ENCODE results near the gene CDHR1.
"Not testable (repeated sequence)": the region's sequence is repeated elsewhere in the genome, so short reads cannot be mapped to it uniquely, and the experiment has no call there.

CDHR1 gene

DNA sequence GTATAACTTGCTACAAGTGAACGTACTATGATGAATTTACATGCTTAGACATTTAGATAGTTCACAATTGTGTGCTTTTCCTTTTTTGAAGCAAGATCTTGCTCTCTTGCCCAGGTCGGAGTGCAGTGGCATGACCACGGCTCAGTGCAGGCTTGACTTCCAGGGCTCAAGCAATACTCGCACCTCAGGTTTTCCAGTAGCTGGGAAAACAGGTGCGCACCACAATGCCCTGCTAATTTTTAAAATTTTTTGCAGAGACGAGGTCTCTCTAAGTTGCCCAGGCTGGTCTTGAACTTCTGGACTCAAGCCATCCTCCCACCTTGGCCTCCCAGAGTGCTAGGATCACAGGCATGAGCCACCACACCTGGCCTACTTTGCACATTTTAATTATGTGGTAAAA is 18.9 kb upstream of the CDHR1 start:
- DNase-seq (ENCODE audit: low read depth in 2 of 2), result no peak

DNA sequence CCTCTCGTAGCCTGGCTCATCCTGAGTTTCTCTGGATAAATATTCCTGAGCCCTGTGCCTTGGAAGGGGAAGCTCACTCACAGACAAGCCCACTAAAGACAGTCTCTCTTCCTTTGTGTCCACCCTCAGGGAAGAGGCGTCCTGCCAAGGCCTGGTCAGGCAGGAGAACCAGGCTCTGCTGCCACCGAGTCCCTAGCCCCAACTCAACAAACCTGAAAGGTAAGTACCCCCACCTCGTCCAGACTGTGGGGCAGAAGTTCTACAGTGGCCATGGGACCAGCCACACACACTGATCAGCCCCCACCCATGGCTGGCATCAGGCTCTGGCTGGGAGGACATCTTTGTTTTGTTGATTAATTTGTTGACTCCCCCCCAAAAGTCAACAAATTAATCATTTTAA is 18.0 kb upstream of the CDHR1 start:
- no peak for DNase-seq (ENCODE audit: low read depth in 2 of 2)

DNA sequence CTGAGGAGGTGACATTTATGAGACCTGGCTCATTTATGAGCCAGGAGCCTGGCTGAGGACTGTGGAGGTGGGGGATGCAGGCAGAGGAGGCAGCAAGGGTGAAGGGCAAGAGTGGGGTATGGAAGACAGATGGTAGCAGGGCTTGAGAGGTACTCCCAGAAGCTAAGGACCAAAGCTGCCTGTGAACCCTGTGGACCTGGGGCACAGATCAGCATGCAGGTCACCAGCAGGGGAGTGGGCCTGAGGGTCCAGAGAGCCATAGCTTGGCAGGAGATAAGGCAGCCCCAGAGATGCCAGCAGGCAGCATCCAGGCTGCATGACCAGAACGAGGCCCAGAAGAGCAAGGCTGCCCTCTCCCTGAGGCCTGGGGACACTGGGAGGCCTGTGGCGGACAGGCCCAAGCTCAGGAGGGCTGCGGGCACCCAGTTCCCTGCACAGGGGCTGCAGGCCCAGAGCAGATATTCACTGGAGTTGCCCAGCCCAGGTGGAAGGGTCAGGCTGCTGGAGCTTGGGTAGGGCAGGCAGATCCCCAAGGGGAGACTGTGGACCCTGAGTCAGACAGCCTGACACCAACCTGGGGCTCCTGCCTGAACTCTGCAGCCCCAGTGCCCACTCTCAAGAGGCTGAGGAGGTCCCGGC is 17.4 kb upstream of the CDHR1 start:
- no peak for DNase-seq (ENCODE audit: low read depth in 2 of 2)

DNA sequence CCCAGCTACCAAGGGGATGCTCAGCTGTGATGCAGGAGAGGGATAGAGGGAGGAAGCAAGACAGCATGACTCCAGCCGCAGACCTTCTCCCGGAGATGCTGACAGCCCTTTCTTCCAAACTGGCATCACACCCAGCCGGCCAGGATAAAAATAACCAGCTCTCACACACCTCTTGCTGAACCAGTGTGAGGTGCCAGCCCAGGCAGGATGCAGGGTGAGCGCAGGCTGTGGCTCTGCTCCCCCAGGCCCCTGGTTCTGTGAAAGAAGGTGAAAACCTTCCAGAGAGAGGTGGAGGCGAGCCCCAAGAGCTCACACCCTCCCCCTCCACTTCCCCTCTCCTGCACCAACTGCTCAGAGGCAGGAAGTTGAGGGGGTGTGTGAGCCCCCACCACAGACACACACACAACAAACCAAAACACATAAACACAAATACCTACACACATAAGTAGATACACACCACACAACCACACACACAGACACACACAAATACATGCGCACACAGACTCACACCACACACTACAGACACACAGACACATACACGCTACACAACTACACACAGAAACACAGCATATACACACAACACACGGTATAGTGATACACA is 16.7 kb upstream of the CDHR1 start:
- DNase-seq (ENCODE audit: low read depth in 2 of 2), result peak in 1 of 2 donors; percentile 27

DNA sequence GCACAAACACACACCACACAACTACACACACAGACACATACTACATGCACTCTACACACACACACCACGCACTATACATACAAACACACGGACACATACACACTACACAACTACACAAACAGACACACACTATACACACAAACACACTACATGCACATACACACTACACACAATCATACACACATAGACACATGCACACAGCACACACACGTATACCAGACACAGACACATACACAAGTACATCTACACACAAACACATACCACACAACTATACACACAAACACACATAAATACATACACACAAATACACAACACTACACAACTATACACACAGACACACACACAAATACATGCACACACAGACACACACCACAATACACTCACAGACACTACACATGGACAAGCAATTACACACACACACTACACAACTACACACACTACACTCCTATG is 16.2 kb upstream of the CDHR1 start:
- no peak for DNase-seq (ENCODE audit: low read depth in 2 of 2)

DNA sequence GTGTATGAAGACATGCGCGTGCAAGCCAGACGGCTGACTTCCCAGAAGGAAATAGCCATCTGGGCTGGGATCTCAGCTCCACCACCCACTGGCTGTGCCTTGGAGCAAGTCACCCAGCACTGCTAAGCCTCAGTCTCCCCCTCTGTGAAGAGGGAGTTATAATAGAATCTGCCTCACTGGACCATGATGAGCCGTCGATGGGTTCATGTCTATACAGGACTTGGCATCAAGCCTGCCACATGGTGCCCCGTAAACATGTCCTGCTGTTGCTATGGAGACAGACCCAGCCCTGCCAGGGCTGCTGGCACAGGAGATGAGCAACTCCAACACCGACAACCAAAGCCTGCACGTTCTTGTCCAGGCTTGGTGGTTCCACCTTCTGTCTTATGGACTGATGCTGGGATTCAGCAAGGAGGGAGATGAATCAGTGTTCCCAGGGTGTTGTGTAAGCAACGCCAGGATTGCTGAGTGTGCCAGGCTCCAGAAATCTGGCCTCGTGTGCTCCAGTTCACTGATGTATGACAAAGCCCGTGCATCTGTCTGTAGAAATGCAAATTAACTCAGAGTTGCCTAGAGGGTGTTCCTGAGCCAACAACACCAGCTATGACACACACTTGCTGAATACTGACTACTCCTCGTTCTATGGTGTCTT is 15.2 kb upstream of the CDHR1 start:
- no peak for DNase-seq (ENCODE audit: low read depth in 2 of 2)

DNA sequence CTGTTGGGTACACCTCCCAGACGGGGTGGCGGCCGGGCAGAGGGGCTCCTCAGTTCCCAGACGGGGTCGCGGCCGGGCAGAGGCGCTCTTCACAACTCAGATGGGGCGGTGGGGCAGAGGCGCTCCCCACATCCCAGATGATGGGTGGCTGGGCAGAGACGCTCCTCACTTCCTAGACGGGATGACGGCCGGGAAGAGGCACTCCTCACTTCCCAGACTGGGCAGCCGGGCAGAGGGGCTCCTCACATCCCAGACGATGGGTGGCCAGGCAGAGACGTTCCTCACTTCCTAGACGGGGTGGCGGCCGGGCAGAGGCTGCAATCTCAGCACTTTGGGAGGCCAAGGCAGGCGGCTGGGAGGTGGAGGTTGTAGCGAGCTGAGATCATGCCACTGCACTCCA is 14.0 kb upstream of the CDHR1 start:
- not testable (repeated sequence) for DNase-seq (ENCODE audit: low read depth in 2 of 2)

DNA sequence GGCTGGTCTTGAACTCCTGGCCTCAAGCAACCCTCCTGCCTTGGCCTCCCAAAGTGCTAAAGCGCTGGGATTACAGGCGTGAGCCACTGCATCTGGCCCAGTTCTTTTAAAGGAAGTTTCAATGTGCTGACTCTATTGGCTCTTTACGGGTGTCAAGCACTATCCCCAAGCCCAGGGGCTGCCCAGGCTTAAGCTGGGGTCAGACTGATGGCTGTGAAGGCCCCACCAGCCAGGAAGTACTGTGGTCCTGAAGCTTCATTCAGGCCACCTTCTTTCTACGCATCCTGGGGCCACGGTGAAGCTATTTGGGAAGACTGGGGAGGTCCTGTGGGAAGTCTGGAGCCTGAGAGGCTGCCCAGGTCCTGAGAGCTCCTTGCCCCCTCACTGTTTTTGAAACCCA is 12.7 kb upstream of the CDHR1 start:
- DNase-seq (ENCODE audit: low read depth in 2 of 2), result no peak

DNA sequence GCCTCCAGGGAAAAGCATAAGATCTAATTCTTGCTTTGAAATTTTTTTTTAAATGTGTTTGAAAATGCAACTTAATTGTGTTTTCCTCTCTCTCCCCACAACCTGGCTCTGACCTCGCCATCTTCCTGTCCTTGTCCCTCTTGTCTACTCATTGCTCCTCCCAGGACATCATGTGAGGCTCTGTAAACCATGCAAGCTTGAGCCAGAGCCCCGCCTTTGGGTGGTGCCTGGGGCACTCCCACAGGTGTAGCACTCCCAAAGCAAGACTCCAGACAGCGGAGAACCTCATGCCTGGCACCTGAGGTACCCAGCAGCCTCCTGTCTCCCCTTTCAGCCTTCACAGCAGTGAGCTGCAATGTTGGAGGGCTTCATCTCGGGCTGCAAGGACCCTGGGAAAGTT is 9.8 kb upstream of the CDHR1 start:
- DNase-seq (ENCODE audit: low read depth in 2 of 2), result no peak

DNA sequence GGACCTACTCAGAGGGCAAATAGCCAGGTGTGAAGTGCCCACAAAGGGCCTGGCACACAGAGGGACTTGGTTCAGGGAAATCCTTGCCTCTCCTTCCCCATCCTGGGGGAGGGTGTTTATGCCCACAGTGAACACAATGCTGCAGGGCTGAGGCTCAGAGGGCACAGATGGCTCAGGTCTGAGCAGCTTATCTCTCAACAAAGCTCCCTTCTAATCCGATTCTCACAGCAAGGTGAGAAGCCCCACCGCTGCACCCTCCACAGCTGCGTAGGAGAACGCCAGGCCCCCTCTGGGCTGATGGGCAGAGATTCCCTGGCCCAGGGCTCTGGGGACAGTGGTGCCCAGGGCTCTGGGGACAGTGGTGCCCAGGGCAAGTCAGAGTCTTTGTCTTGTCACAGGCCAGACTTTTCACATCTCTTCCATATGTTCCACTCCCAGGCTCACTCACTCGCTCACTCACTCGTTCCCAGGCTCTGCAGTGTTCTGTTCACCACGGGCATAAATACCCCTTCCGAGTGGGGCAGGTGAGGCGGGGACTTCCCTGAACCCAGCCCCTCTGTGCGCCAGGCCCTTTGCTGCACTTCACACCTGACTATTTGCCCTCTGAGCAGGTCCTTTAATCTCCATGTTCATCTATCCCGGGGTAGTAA is 8.7 kb upstream of the CDHR1 start:
- no peak for DNase-seq (ENCODE audit: low read depth in 2 of 2)

DNA sequence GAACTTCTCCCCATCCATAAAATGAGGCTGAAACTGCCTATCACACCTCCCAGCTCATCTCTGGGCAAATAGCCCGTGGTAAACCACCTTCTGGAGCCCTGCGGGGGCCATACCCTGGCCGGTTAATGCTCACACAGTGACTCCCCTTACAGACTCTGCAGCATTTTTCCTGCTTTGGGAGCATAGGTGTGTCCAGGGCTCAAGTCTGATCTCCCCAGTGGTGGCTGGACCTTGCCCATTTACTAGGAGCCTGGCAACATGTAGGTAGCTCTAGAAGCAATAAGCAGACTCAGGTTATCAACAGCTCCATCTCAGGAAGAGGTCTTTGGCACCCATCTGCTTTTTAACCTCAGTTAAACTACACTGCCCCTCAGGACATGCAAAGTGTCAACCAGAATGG is 5.5 kb upstream of the CDHR1 start:
- no peak for DNase-seq (ENCODE audit: low read depth in 2 of 2)

DNA sequence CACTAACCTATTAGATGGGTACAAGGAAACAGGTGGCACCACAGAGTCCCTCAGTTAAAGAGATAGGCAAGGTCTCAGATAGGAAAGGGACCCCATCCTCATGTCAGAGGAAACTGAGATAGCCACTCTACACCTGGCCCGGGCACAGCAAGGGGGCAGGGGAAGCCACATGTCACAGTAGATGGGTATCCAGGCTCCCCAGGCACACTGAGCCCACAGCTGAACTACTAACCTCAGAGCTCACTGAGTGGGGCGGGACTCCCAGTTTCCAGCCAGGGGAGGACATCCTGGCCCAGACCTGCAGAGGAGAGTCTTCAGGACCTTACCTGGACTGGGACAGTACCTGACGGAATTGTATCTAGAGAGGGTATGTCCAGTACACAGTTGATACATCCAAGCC is 3.7 kb upstream of the CDHR1 start:
- DNase-seq (ENCODE audit: low read depth in 2 of 2), result no peak

DNA sequence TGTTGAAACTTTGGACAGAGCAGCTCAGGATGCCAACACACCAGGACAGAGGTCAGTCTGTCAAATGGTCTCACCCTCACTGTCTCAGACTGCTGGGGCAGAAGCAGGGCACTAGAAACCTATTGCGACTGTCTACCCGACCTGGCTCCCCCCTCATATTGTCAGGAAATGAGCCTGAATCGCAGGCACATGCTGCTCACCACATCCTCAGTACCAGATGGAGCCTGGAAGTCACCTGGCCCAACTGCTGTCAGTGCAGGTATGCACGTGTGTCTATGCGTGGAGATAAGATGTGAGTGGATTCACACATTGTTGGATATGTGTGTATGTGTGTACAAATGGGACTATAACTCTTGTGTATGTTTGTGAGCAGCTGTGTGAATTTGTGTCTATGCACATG is 3.2 kb upstream of the CDHR1 start:
- no peak for DNase-seq (ENCODE audit: low read depth in 2 of 2)

DNA sequence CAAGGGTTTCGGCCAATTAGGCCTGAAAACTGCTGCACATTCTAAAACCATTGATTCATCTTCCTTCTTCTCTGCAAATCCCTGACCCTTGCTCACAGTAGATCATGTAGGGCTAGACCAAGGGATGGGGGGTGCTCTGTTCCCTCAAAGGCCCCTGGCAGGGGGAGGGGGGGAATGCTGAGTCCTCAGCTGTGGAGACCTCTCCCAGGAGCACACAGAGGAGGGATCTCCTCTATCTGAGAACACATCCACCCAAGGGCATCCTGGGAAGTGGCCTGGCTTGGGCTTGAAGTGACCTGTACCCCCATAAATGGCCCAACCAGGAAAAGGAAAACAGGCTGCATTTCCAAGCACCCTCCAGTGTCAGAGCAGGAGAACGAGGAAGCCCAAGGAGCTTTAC is 1.0 kb upstream of the CDHR1 start:
- no peak for DNase-seq (ENCODE audit: low read depth in 2 of 2)

DNA sequence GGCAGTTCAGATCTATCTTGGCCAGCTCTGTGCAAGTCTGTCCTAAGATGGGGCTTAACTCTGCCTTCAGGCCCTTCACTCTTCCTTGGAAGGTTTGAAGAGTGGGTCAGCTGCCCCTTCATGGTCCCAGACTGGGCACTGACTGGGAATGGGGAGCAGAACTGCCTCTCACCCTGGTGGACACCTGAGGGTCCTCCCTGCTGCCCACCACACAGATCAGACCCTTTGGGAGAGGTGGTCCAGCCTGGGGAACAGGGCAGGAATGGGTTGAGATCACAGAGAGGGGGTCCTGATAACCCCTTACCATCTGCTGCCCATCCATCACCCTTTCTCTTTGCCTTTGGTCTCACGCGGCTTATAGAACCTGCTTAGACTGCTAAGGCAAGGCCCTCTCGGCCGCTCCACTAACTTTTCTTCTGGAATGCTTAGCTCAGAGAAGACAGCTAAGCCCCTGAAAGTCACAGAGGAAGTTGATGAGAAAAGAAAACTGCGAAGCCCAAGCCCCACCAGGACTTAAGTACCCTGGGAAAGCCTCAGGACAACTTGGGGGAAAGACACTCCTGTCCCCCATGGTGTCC is 402 bp upstream of the CDHR1 start:
- DNase-seq (ENCODE audit: low read depth in 2 of 2), result no peak

DNA sequence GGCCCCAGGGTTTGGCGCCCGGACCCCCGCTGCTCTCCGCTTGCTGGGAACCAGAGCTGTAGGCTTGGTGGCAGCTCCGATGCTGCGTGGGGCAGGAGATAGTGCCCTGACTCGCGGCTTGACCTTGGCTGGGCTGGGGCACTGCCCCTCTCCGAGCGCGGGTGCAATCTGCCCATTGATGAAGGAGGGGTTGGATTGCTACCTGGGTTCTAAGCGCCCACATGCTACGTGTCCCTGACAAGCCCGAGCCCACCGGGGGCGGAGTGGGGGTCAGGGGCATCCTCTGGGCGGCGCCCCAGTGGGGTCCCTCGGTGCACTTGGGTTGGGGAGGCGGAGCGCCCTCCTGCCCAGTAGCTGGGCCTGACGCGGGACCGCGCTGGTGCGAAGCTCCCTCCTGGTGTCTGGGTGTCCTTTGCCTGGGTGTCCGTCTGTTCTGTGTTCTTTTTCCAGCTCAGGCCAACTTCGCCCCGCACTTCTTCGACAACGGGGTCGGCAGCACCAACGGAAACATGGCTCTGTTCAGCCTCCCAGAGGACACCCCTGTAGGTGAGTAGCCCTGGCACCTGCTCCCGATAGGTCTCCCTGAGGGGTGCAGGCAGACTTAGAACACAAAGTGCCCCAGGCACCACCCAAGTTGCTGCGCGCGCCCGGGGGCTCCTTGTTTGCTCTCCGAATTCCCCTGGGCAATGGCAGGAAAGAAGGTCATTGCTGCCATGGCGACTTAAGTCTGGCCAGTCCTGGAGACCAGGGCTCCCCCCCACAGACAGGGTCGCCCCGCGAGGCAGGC is 900 bp downstream of the CDHR1 start:
- no peak for DNase-seq (ENCODE audit: low read depth in 2 of 2)

DNA sequence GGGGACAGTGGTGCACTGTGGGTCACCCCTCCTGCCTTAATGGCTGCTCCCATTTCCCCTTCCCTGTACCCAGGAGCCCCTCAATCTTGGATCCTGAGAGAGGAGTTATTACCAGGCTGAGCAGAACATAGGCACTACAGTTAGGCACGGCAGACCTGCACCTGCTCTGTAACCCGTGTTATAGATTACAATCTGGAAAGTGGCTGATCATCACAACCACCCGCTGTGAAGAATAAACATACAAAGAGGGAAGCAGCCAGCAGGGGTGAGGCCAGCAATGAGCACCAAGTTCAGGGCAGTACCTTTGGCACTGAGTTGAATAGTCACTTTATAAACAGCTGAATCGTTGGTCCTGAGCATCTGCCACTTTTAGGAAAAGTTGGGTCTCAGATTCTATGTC is 1.7 kb downstream of the CDHR1 start:
- DNase-seq (ENCODE audit: low read depth in 2 of 2), result no peak

DNA sequence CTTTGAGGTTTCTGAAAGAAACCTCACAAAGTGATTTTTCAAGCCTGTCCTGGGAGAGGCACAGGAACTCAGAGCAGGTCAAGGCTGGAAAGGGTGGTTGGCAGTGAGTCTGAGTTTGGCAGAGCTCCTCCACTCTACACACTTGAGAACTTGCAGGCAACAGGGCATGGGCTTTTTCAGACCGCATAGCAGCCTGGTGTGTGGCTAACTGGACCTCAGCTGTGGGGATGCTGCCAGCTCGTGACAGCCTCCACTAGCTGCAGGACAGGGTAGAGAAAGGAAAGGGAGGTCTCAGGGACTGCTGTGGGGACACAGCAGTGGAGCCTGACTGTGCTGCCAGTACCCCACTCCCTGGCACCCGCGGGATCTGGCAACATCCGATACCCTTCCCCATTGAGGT is 2.6 kb downstream of the CDHR1 start:
- no peak for DNase-seq (ENCODE audit: low read depth in 2 of 2)

DNA sequence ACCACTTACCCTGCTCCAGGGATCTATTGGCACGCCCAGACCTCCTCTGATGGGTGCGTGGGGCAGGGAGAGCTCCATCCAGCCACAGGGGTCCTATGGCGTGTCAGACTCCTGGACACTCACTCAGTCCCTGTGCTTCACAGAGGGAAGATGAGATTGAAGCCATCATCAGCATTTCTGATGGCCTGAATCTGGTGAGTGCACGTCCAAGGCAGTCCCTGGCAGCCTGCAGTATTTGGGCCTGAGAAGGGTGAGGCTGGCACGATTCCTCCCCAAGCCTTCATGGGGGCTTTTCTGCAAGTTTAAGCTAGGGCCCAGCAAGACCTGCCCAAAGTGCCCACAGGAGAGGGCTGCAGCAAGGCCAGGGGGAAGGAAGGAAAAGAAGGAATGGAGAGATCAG is 3.3 kb downstream of the CDHR1 start:
- no peak for DNase-seq (ENCODE audit: low read depth in 2 of 2)

DNA sequence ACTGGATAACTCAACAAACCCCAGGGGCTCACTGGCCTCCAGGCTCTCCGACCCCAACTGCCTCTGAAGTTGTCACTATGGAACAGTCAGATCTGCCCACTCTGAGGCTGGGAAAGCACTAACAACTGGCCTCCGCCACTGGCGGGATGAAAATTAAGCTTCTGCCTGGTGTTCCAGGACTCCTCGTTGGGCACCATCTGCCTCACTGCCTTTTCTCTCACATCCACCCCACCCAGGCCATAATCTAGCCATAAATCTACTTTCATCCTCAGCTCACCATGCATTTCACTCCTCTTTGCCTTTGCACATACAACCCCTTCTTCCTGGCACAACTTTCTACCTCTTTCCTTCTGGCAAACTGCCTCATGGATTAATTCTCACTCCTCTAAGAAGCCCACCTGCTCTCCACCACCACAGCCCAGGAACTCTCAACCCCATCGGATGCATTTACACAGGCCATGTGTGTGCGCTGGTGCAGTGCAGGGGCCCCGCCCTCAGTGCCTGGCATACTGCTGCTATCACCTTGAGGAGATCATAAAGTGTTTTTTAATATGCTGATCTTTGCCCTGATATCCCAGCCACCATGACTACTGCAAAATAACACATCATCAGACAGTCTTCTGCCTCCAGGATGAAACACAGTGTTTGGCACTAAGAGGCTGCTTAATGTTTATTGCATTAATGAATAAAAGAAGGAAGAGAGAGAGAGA is 4.0 kb downstream of the CDHR1 start:
- DNase-seq (ENCODE audit: low read depth in 2 of 2), result no peak

DNA sequence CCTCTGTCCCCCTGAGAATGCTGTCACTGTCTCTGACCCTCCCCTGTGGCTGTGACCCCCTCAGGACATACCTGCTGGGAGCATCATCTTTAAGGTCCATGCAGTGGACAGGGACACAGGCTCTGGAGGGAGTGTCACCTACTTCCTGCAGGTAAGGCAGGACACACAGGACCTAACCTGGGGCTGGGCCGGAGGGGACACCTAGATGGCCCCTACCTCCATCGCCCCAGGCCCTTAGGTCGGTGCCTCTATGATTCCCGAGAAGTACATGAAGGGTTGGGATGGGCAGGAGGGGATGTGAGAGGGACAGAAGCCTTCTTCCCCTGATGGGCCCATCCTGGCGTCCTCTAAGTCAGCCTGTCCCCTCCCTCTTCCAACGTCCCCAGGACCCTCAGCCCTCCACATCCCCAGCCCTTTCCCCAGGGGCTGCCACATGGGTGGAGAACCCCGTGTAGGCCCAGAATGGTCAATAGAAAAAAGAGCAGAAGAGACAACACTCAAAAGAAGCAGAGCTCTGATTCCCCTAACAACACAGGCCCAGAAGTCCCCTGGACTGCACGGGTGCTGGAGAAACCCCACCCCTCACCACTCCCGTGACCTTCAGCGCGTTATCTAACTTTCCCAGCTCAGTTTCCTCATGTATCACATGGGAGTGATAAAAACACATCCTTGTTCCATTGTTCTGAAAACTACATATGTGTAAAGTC is 6.4 kb downstream of the CDHR1 start:
- no peak for DNase-seq (ENCODE audit: low read depth in 2 of 2)

Measured in stimulated activated CD8-positive, alpha-beta memory T cell treated with anti-CD3 and anti-CD28 coated beads, Interleukin-15, amount 100 ng/mL, for 4 hours (primary cell).